Activated T-cell treated with anti-CD3 and anti-CD28 coated beads for 48 hours (primary cell): ENCODE data around the gene TCTN2.

Experiments
- DNase-seq: peaks from one replicate; pipeline ENCODE4 v3.0.0-alpha.2; 2020; ENCODE audit warnings: low read depth

The TCTN2 gene

DNA sequence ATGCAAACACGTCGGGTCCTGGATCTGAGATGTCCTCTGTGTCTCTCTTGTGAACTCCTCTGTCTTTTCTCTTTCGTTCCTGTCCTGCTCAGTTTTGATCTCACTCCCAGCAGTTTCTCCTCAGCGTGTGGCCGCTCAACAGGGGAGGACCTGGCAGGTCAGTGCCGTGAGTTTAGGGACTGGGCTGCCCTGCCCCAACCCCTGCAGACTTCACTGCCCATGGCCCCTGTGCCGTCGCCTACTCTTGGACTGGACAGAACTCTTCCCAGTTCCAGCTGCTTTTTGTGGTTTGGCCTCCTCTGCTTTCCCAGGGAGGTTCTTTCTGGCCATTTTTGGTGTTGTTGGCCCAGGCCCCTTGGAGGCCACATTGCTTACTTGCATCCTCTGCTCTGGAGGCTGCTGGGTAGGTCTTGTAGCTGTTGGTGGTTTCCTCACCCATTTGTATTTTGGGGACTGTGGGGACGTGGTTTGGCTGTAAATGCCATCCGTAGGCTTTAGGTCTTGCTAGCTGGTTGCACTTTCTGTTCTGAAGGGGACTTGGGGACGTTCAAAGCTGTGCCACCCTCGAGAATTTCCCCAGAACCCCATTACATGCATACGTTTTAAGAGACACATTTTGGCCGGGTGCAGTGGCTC is 71.1 kb downstream of the TCTN2 start:
- DNase-seq: no peak

DNA sequence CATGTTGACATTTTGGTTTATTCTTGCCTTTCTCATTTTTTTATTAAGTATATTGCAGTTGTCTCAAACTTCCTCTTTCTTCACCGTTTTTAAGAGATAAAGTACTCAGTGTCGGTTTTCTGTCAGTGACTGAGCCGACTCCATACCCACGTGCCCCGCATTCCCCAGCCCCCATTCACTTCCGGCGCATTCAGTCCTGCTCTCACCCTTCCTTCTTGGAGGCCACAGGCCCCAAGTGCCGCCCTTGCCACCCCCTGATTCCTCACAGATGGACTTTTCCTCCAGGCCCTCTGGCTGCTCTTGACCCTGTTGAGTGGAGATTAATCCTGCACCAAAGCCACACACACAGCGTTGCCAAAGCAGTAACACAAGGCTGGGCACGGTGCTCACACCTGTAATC is 72.1 kb downstream of the TCTN2 start:
- no peak for DNase-seq

DNA sequence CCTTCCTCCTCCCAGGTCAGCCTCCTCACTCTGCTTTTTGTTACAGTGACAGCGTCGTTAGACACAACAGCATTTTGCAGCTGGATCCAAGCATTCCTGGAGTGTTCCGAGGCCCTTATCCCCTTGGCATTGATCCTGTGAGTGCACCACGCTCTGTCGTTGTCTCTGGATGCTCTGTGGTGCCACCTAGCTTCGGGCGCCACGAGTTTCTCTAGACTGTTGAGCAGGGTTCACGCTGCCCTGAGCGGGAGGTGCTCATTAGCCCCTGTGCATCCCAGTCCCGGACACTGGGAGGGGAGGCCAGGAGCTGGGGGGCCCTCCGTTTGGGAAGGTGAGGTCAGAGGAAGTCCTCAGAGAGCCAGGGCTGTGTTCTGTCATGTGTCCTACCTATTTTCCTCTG is 73.9 kb downstream of the TCTN2 start:
- DNase-seq: no peak

DNA sequence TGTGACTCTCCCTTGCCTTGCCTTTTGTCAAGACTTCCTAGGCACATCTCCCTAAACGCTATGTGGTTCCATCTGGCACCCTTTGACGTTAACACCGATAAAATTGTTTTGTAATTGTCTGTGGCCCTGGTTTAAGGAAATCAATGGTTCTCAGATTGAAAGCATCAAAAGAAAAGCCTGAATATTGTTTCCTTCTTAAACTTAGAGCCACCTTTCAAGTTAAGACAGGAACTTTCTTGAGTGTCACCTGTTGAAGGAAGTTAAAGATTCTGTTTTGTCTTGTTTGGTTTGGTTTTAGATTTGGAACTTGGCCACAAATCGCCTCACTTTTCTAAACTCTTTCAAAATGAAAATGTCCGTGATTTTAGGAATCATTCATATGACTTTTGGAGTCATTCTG is 76.4 kb downstream of the TCTN2 start:
- no peak for DNase-seq

DNA sequence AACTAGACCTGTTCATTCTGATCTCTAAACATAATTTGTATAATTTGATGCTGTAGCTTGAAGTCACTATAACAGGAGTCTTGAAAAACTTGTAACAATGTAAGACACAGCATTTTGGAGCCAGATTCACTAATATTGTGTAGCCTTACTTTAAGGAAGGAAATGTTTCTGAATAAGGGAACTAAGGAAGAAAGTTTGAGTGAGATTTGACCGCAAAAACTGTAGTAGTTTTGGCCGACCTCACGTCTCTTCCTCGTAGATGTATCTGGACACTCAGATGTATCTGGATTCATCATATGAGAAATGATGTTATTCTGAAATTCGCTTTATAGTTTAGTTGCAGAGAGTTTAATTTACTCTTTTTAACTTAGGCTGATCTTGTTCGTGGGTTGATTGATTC is 77.2 kb downstream of the TCTN2 start:
- no peak for DNase-seq

DNA sequence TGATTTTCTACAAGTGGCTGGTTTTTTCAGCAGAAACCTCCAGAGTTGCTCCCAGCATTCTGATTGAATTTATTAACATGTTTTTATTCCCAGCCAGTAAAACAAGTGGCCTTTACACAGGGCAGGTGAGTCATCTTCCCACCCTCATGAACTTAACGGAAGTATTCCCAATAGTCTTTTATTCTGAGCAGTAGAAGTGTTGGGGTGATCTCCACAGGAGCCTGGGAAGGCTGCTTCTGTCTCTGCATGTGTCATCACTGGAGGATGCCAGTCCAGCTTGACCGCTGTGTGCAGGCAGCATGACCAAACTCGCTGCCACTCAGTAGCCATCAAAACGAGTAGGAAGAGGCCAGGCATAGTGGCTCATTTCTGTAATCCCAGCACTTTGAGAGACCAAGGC is 77.7 kb downstream of the TCTN2 start:
- no peak for DNase-seq

DNA sequence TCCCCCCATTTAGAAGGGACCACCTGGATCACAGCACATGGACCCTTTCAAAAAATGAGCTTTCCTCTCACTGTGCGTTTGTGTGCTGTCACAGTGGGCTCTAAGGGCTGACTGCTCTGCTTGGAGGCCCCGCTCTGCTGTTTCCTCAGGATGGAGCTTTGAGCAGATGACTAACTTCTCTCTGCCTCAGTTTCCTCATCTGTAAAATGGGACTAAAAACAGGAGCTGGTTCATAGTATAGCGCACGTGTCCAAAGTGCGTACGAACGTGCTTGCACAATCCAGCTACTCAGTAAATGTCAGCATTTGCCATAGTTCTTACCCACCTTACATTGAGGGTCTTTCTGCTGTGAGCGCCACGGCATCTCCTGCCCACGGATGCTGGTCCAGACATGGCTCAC is 78.4 kb downstream of the TCTN2 start:
- DNase-seq: no peak

DNA sequence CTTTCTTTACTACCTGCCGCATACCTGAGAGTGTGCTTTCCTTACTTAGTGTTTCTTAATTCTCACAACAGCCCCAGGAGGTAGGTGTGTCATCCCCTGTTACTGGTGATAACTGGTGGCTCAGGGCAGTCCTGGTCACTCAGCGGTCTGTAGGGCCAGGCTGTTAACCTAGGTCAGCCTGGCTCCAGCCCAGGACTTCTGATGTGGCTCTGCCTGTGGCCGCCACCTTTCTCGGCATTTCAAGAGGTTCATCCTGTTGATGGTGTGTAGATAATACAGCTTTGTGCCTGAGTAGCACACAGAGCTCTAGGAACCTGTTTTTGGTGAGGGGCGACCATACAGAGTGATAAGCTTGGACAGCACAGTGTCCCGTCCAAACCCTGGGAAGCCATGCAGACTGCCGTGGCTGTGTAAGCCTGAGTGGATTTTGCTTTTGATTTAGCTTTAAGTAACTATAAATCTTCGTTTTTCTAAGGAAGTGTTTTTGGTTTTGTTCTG is 79.3 kb downstream of the TCTN2 start:
- no peak for DNase-seq

DNA sequence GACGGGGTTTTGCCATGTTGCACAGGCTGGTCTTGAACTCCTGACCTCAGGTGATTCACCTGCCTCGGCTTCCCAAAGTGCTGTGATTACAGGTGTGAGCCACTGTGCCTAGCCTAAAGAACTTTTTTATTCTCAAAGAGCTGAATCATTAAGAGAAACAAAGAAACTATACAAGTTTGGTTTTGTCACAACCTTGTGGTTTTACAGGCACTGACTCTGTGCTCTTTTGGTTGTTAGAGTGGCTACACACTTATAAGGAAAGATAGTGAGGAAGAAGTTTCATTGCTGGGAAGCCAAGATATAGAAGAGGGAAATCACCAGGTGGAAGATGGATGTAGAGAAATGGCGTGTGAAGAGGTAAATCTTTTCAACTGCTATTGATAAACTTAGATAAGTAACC is 81.1 kb downstream of the TCTN2 start:
- DNase-seq: no peak

DNA sequence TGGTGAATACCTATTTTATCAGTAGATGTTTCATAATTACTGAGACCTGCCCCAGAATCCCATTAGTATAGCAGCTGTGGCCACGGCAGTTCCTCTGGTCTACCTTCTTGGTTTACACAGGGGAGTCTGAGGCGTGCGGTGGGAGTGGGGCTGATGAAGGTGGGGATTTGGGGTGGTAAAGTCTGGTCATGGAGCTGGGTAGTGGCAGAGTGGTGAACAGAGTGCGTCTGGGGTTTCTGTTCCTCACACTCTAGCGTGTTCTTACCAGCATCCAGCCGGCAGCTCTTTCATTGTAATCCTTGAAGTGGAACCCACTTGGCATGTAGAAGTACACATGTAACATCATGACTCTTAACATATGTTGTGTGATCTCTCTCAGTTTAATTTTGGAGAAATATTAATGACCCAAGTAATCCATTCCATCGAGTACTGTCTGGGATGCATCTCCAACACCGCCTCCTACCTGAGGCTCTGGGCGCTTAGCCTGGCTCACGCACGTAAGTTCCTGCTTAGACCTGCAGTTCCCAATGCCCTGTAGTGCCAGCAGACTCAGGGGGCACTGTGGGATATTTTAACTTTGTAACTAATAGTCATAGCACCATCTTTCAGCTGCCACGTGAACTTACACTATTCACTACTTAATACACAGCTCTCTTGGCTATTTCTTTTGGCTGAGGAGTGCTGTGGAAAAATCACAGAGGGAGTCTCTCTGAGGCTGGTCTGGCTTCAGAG is 83.3 kb downstream of the TCTN2 start:
- DNase-seq: no peak

DNA sequence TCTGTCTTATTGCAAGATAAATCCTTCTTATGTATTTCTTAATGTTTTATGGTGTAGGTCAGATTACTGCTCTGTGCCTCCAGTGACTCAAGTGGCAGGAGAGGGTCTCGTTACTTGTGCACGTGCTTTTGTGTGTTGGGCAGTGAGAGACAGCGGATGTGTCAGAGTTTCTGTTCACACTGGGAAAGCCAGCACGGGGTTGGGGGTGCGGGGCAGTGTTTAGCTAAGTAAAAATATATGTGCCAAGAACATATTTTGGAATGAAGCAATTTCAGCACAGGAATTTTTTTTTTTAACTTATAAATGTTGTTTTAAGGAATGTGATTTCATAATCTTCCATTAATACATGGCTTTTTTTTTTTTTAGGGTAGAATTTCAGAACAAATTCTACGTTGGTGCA is 86.6 kb downstream of the TCTN2 start:
- DNase-seq: no peak
